Gastrocnemius medialis (tissue), 4 donors: ENCODE measurements around the gene EDC4.
A peak's percentile ranks its signal among the peaks of the same experiment; 100 is the strongest.

Experiments used
- POLR2A ChIP-seq, 2 donors: fragments of 450-650 bp; IDR thresholded peaks; one replicate each; pipeline ENCODE4 v1.6.1; 2017; ENCODE audit warnings: antibody characterized with exemption in 2 of 2, mild to moderate bottlenecking in 2 of 2, moderate library complexity in 2 of 2
- TF ChIP-seq, protein P1 (sequence below), 5 experiments: fragments of 450-650 bp in 3 of 5; fragments of 200-600 bp in 2 of 5; sonication (generic) in 2 of 5; IDR thresholded peaks in 4 of 5; conservative IDR thresholded peaks in 1 of 5; 1 replicate in 4 of 5; 2 replicates in 1 of 5; pipeline ENCODE4 v1.5.1; 2016 to 2019; ENCODE audit warnings: antibody characterized with exemption in 5 of 5, mild to moderate bottlenecking in 3 of 5, moderate library complexity in 3 of 5

- TF ChIP-seq, protein P1, sequence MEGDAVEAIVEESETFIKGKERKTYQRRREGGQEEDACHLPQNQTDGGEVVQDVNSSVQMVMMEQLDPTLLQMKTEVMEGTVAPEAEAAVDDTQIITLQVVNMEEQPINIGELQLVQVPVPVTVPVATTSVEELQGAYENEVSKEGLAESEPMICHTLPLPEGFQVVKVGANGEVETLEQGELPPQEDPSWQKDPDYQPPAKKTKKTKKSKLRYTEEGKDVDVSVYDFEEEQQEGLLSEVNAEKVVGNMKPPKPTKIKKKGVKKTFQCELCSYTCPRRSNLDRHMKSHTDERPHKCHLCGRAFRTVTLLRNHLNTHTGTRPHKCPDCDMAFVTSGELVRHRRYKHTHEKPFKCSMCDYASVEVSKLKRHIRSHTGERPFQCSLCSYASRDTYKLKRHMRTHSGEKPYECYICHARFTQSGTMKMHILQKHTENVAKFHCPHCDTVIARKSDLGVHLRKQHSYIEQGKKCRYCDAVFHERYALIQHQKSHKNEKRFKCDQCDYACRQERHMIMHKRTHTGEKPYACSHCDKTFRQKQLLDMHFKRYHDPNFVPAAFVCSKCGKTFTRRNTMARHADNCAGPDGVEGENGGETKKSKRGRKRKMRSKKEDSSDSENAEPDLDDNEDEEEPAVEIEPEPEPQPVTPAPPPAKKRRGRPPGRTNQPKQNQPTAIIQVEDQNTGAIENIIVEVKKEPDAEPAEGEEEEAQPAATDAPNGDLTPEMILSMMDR (IDR thresholded peaks at IDR 0.05 in 4 of 5, conservative IDR thresholded peaks at IDR 0.05 in 1 of 5), result peak in 1 of 5 experiments; percentile 20
- TF ChIP-seq POLR2A (IDR thresholded peaks at IDR 0.05), result no peak
Observed at GRCh38 chr16:67844497-67844896, 28.4 kb upstream of the EDC4 start.
